Breast epithelium (tissue), 3 donors: Measurements from ENCODE around the gene ADGRV1.

ENCODE experiments used
- POLR2A ChIP-seq: fragments of 450-650 bp; IDR thresholded peaks from one replicate; pipeline ENCODE4 v1.6.1; 2016; ENCODE audit warnings: antibody characterized with exemption, mild to moderate bottlenecking, moderate library complexity
- TF ChIP-seq, protein P1 (sequence below), 3 donors: fragments of 450-650 bp; IDR thresholded peaks; one replicate each; pipeline ENCODE4 v1.5.1; 2016 to 2017; ENCODE audit warnings: antibody characterized with exemption in 3 of 3, mild to moderate bottlenecking in 3 of 3, moderate library complexity in 3 of 3

- TF ChIP-seq, protein P1, sequence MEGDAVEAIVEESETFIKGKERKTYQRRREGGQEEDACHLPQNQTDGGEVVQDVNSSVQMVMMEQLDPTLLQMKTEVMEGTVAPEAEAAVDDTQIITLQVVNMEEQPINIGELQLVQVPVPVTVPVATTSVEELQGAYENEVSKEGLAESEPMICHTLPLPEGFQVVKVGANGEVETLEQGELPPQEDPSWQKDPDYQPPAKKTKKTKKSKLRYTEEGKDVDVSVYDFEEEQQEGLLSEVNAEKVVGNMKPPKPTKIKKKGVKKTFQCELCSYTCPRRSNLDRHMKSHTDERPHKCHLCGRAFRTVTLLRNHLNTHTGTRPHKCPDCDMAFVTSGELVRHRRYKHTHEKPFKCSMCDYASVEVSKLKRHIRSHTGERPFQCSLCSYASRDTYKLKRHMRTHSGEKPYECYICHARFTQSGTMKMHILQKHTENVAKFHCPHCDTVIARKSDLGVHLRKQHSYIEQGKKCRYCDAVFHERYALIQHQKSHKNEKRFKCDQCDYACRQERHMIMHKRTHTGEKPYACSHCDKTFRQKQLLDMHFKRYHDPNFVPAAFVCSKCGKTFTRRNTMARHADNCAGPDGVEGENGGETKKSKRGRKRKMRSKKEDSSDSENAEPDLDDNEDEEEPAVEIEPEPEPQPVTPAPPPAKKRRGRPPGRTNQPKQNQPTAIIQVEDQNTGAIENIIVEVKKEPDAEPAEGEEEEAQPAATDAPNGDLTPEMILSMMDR (IDR thresholded peaks at IDR 0.05), result no peak
- TF ChIP-seq POLR2A, result no peak
These were observed 610.3 kb downstream of the ADGRV1 start for GRCh38 chr5:91168859-91169258.
